Measurements from ENCODE around the gene ATP1A2. TPM values are rescaled to one million over a fixed set of nuclear protein-coding genes. Genes with fewer than 3 reads are reported as not detected.

ATP1A2 gene
- total RNA-seq, 4 donors from 2014 or later = 1.1 to 5.8 (median 5.0) TPM

GRCh38 chr1:160177231-160177630 lies 61.7 kb downstream of the ATP1A2 start:
- WGBS, 2 donors = 86 to 88% methylated on average over 2 of the region's 2 CpGs
- intact Hi-C loops (cut with DNase I; ENCODE audit: low total_unique reads) = no loop called here
- no peak overlapping the region for H3K4me3 ChIP-seq (ENCODE audit: low read depth, poor library complexity, severe bottlenecking)
- TF ChIP-seq POLR2A (IDR thresholded peaks at IDR 0.05) = no peak
- no peak for TF ChIP-seq CTCF (IDR thresholded peaks at IDR 0.05)
- DNase-seq (ENCODE audit: low spot score in 2 of 2) = no peak

- TF ChIP-seq CTCF (IDR thresholded peaks at IDR 0.05) = no peak
- WGBS, 2 donors = 75 to 85% methylated on average over 1 of the region's 1 CpG
- intact Hi-C loops (cut with DNase I; ENCODE audit: low total_unique reads) = no loop called here
- H3K4me3 ChIP-seq (ENCODE audit: low read depth, poor library complexity, severe bottlenecking) = no peak overlapping the region
- no peak for DNase-seq (ENCODE audit: low spot score in 2 of 2)
These were observed 62.1 kb downstream of the ATP1A2 start for GRCh38 chr1:160177667-160178066.

GRCh38 chr1:160178731-160179130 lies 63.2 kb downstream of the ATP1A2 start:
- TF ChIP-seq POLR2A (IDR thresholded peaks at IDR 0.05) = no peak
- no peak for TF ChIP-seq CTCF (IDR thresholded peaks at IDR 0.05)
- WGBS, 2 donors = 88 to 90% methylated on average over 2 of the region's 2 CpGs
- H3K4me3 ChIP-seq (ENCODE audit: low read depth, poor library complexity, severe bottlenecking) = no peak overlapping the region
- intact Hi-C loops (cut with DNase I; ENCODE audit: low total_unique reads) = no loop called here
- DNase-seq (ENCODE audit: low spot score in 2 of 2) = no peak

GRCh38 chr1:160179336-160179735 lies 63.8 kb downstream of the ATP1A2 start:
- intact Hi-C loops (cut with DNase I; ENCODE audit: low total_unique reads) = no loop called here
- no peak for DNase-seq (ENCODE audit: low spot score in 2 of 2)
- 45 to 54% methylated on average over 4 of the region's 4 CpGs for WGBS, 2 donors
- TF ChIP-seq POLR2A (IDR thresholded peaks at IDR 0.05) = no peak
- TF ChIP-seq CTCF (IDR thresholded peaks at IDR 0.05) = no peak
- no peak overlapping the region for H3K4me3 ChIP-seq (ENCODE audit: low read depth, poor library complexity, severe bottlenecking)

GRCh38 chr1:160186246-160186645 lies 70.7 kb downstream of the ATP1A2 start:
- WGBS, 2 donors = 87 to 91% methylated on average over 7 of the region's 7 CpGs
- TF ChIP-seq CTCF (IDR thresholded peaks at IDR 0.05) = no peak
- TF ChIP-seq POLR2A (IDR thresholded peaks at IDR 0.05) = no peak
- intact Hi-C loops (cut with DNase I; ENCODE audit: low total_unique reads) = no loop called here
- DNase-seq (ENCODE audit: low spot score in 2 of 2) = no peak
- no peak overlapping the region for H3K4me3 ChIP-seq (ENCODE audit: low read depth, poor library complexity, severe bottlenecking)

GRCh38 chr1:160186729-160187128 lies 71.2 kb downstream of the ATP1A2 start:
- intact Hi-C loops (cut with DNase I; ENCODE audit: low total_unique reads) = no loop called here
- DNase-seq (ENCODE audit: low spot score in 2 of 2) = no peak
- TF ChIP-seq POLR2A (IDR thresholded peaks at IDR 0.05) (no peak), CTCF (IDR thresholded peaks at IDR 0.05) (no peak)
- WGBS, 2 donors = 66 to 77% methylated on average over 2 of the region's 2 CpGs
- H3K4me3 ChIP-seq (ENCODE audit: low read depth, poor library complexity, severe bottlenecking) = no peak overlapping the region
